CD4-positive, alpha-beta T cell treated with Interleukin-6 for 4 hours (primary cell): Measurements from ENCODE around the gene CAMK1D.

ENCODE experiments used
- DNase-seq: peaks from one replicate; pipeline ENCODE4 v3.0.0-alpha.2; 2020; ENCODE audit warnings: mixed read lengths

Gene CAMK1D

DNA sequence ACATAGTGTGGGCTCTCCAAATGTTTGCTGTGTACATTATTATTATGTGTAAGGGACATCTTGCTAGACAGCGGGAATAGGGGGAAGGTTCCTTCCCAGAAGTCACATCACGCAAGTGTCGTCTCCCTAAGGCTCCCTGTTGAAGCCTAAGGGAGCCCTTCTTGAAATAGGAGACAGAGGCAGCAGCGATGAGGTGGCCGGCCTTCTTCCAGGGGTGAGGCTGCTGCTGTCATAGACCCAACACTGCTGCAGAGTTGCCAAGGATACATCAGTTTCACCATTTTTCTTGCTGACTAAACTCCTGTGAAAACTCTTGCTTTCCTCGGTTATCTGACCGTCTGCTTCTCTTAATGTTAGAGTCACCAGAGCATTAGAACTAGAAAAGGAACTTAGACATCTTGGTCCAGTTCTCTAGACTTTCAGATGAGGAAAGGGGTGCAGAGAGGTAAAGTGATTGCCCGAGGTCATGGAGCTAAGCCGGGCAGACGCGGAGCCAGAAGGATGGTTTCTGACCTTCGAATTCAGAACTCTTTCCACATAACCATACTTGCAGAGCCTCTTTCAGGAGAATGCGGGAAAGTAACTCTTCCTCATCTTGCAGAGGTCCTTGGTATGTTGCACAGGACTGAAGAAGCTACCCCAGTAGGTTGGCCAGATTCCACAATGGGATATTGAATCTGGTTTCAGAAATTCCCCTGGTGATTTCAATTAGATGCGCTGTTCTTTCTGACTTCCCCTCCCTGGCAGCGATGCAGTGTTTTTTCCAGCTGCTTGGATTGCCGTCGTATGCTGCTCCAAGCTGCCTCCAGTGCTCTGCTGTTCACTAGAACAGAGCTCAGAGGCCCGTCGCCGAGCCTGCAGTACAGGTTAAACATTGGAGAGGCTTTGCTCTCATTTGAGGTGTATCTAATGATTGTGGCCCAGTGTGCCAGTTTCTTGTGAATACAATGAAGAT lies 217.1 kb downstream of the CAMK1D start:
- no peak for DNase-seq

GRCh38 chr10:12568391-12569009 lies 219.2 kb downstream of the CAMK1D start:
- no peak for DNase-seq

GRCh38 chr10:12572281-12572680 lies 222.9 kb downstream of the CAMK1D start:
- DNase-seq: no peak

- no peak for DNase-seq
These were observed 228.3 kb downstream of the CAMK1D start for GRCh38 chr10:12577610-12578009.

- DNase-seq: no peak
These were observed 230.9 kb downstream of the CAMK1D start for GRCh38 chr10:12579954-12580858.

DNA sequence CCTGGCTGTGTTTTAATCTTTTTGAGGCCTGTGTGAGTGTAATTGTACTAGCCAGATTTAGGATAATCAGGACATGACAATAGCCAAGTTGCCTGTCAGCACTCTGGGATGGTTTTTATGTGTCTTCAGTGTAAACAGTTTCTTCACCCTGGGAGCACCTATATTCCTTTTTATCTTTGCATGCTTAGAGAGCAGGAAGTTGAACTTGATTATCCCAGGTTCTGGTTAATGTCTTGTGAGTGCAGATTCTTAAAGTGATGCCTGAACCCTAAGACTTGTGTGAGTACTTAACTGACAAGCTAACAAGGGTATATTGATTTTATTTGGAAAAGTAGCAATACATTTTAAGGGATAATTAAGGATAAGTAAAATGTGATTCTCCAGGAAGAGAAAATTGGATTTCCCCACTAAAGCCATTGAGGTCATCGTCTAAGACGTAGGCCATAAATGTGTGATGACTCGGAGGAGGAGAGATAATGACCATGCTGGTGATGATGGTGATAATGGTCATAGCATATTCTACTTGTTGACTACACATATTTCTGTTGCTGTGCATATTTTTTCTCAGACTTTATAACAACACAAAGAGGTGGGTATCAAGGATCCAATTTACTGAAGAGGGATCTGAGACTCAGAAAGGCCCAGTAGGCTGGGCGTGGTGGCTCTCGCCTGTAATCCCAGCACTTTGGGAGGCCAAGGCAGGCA lies 234.7 kb downstream of the CAMK1D start:
- DNase-seq: no peak

- DNase-seq: no peak
These were observed 237.4 kb downstream of the CAMK1D start for GRCh38 chr10:12586741-12587140.

- no peak for DNase-seq
These were observed 238.1 kb downstream of the CAMK1D start for GRCh38 chr10:12587451-12587888.

GRCh38 chr10:12588091-12588860 lies 238.9 kb downstream of the CAMK1D start:
- peak; percentile 48 for DNase-seq

DNA sequence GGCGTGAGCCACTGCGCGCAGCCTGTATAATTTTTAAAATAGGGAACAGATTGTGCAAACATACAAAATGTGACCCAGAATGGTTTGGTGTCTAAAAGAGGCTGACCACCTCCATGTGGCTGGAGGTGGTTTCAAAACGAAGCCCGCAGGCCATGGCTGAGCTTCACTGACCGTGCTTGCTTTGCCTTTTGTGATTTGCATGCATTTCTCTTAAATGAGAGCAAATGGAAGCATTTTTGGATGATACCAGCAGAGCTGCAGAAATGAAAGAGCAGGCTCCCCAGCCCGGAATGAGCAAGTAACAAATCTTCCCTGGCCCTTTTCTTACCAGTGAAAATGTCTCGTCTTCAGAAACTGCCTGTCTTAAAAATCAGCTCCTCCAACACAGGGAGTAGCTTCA lies 239.9 kb downstream of the CAMK1D start:
- no peak for DNase-seq

DNA sequence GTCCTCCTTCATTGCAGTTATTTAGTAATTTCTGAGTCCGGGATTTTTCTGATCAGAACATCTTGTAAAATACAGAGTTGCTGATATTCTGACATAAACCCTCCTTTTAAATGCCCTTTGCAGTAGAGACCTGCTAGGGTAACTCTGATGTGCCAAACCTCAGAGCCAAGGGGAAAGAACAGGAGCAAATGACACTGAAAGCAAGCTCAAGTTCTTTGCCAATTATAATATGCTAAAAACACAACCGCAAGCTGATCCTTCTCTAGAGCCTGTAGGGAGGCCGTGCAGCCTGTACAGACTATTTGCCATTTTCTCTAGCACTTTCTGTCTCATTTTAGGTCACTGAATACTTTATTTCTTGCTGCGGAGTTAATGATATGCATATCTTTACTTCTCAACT lies 240.4 kb downstream of the CAMK1D start:
- no peak for DNase-seq

DNA sequence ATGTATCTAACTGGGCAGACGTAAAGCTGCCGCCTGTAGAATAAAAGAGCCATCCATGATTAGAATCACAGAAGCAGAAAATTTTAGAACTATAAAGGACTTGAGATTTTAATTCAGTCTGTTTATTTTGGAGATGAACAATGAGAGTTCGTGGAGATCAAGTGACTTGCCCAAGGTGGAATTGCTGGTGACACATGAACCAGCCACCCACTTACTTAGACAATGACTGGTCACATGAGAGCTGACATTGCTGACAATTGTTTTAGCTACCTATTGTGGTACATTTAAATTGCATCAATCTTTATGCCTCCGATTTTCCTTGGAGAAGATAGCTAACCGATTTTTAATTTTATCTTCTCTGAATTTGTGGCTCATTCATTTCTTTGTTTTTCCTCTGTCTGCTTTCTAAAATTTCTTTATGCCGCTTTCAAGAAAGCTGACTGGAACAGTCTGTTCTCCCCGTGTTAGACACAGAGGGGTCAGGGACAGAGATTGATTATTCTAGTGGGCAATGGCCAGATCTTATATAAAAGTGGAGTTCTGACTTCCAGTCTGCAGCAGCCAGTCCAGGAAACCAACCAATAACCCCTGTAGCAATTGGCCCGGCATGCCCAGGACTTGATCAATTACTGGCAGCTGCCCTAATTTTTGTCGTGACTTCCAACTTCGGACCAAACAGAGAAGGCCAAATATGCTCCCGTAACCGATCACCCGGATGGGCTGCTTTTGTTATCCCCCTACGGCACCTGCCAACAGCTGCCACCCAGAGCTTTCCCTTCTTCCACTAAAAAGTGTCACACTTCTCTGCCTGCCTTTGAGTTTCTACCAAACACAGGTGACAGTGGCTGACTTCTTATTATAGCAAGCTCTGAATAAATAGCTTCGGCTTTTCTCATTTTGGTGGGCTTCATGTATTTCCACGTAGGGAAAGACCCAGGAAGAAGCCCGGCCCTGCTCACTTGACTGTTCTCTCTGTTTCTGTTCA lies 241.6 kb downstream of the CAMK1D start:
- no peak for DNase-seq

DNA sequence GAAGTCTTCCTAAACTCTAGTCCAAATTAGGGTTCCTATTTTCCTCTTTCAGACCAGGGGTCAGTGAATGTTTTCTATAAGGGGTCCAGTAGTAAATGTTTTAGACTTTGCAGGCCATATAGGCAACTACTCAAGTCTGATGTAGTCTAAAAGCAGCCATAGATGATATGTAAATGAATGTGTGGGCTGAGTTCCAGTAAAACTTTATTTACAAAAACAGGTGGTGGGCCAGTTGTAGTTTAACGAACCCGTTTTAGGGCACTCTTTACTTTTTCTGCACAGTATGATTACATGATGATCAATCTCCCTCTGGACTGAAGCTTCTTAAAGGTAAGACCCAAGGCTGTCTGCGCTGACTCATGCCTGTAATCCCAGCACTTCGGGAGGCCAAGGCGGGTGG lies 243.6 kb downstream of the CAMK1D start:
- no peak for DNase-seq

GRCh38 chr10:12594448-12594944 lies 245.1 kb downstream of the CAMK1D start:
- DNase-seq: peak; percentile 47

GRCh38 chr10:12595936-12596576 lies 246.7 kb downstream of the CAMK1D start:
- DNase-seq: no peak

DNA sequence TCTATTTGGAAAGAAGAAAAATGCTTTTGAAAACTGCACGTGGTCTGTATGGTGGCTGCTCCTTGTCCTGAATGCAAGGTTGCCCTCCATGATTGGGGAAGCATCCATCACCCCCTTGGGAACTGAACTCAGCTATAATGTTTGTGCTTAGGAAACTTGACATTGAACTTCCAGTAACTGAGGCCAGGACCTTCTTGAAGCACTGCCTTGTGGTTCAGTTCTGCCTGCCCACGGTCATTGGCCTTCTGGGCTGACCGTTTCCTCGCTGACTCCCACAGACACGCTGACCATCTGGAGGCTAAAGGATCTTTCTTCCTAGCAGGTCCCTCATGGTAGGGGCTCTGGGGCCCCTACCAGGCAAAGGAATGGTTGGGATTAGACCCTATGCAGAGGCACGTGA lies 247.8 kb downstream of the CAMK1D start:
- no peak for DNase-seq

GRCh38 chr10:12597788-12598765 lies 248.7 kb downstream of the CAMK1D start:
- no peak for DNase-seq

DNA sequence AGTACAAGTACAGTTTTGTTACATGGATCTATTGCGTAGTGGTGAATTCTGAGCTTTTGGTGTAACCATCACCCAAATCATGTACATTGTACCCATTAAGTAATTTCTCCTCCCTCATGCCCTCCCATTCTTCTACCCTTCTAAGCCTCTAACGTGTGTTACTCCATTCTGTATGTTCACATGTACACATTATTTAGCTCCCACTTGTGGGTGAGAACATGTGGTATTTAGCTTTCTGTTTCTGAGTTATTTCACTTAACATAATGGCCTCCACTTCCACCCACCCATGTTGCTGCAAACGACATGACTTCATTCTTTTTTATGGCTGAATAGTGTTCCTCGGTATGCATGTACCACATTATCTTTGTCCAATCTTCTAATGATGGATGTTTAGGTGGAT lies 251.3 kb downstream of the CAMK1D start:
- no peak for DNase-seq
